ENCODE data around the gene GNAZ. TPM values are rescaled to one million over a fixed set of nuclear protein-coding genes. Genes with fewer than 3 reads are reported as not detected.

The GNAZ gene
- 1.8 and 3.1 TPM in 2 replicates for total RNA-seq

GRCh38 chr22:23070418-23071229 lies at the start of gene GNAZ:
Gene GNAZ, plus strand, starts transcription at chr22:23070519. Its CDS starts 25,177 bp downstream, at chr22:23095696.

GRCh38 chr22:23144932-23145877 lies 74.9 kb downstream of the GNAZ start, which contains the start of gene RAB36:
Gene RAB36, plus strand, starts transcription at chr22:23145477. Its CDS starts 1,140 bp downstream, at chr22:23146617.

Small RNAs within 50 kb of the gene (small RNA-seq; reads per million reads assigned to genes)
- gene RF00017 (not detected), gene RF00066 (not detected)

Other genes with a start within 250 kb of the GNAZ start
- gene IGLL5, start 182.7 kb upstream of the GNAZ start, total RNA-seq = not detected in 2 replicates
- gene RSPH14, start 71.5 kb downstream of the GNAZ start, total RNA-seq = 0.37 TPM in 1 of 2 replicates, not detected in the other
- 5.5 and 7.2 TPM in 2 replicates for gene RAB36, start 75.0 kb downstream of the GNAZ start, total RNA-seq
- gene BCR, start 110.0 kb downstream of the GNAZ start, total RNA-seq = 39.3 and 48.7 TPM in 2 replicates